ENCODE results near the gene CLDN5. TPM values are rescaled to one million over a fixed set of nuclear protein-coding genes. Genes with fewer than 3 reads are reported as not detected.

Gene CLDN5
- total RNA-seq, 1 experiment from 2014 or later, result not detected

GRCh38 chr22:19537941-19538488 is 13.8 kb upstream of the CLDN5 start:
- Mint-ChIP-seq H3K36me3 (ENCODE audit: insufficient read depth, unreplicated experiment) (no peaks in the 10 kb centered on the region), H3K4me1 (ENCODE audit: low read depth, unreplicated experiment) (no peaks in the 10 kb centered on the region), H3K27ac (ENCODE audit: unreplicated experiment) (no peak overlapping the region), H3K4me3 (ENCODE audit: unreplicated experiment) (no peak overlapping the region), H3K9me3 (ENCODE audit: unreplicated experiment) (no peaks in the 10 kb centered on the region), H3K27me3 (ENCODE audit: insufficient read depth, unreplicated experiment) (peaks cover 10% of the 10 kb centered on the region)
- Histone ChIP-seq H3K4me1 (no peaks in the 10 kb centered on the region), H3K36me3 (ENCODE audit: control insufficient read depth, insufficient read depth, low read length) (no peaks in the 10 kb centered on the region), H3K4me3 (ENCODE audit: low read depth, low read length) (no peak overlapping the region), H3K9me3 (no peaks in the 10 kb centered on the region), H3K27me3 (replicated peaks; ENCODE audit: control insufficient read depth, insufficient read depth, low read length) (no peaks in the 10 kb centered on the region)
- intact Hi-C loops (cut with micrococcal nuclease; ENCODE audit: unreplicated experiment), result no loop called here
- ChIA-PET CTCF (no interaction called here), POLR2A (no interaction called here)
- BruUV-seq (replicated peaks), result no TSS peak
- TF ChIP-seq CTCF (IDR thresholded peaks at IDR 0.05; ENCODE audit: insufficient read depth in 1 of 2, low read depth in 1 of 2, low read length in 1 of 2, severe bottlenecking in 1 of 2, unreplicated experiment in 1 of 2), result no peak
- no peak for DNase-seq

- no peaks in the 10 kb centered on the region for H3K4me1 ChIP-seq
- ChIA-PET POLR2A (interaction anchor here (0.6 kb wide), 1 partner anchor 67 kb away, joined by 3 read pairs; no protein-coding TSS in a partner anchor), CTCF (no interaction called here)
- intact Hi-C loops (cut with micrococcal nuclease; ENCODE audit: unreplicated experiment), result no loop called here
- no peaks in the 10 kb centered on the region for H3K27me3 ChIP-seq (replicated peaks; ENCODE audit: control insufficient read depth, insufficient read depth, low read length)
- H3K36me3 Mint-ChIP-seq (ENCODE audit: insufficient read depth, unreplicated experiment), result no peaks in the 10 kb centered on the region
- H3K4me1 Mint-ChIP-seq (ENCODE audit: low read depth, unreplicated experiment), result no peaks in the 10 kb centered on the region
- no peak for TF ChIP-seq CTCF (IDR thresholded peaks at IDR 0.05; ENCODE audit: insufficient read depth in 1 of 2, low read depth in 1 of 2, low read length in 1 of 2, severe bottlenecking in 1 of 2, unreplicated experiment in 1 of 2)
- no peaks in the 10 kb centered on the region for H3K9me3 ChIP-seq
- H3K4me3 Mint-ChIP-seq (ENCODE audit: unreplicated experiment), result no peak overlapping the region
- no peaks in the 10 kb centered on the region for H3K36me3 ChIP-seq (ENCODE audit: control insufficient read depth, insufficient read depth, low read length)
- H3K27ac Mint-ChIP-seq (ENCODE audit: unreplicated experiment), result no peak overlapping the region
- no peaks in the 10 kb centered on the region for H3K9me3 Mint-ChIP-seq (ENCODE audit: unreplicated experiment)
- DNase-seq, result no peak
- no peak overlapping the region for H3K4me3 ChIP-seq (ENCODE audit: low read depth, low read length)
- H3K27me3 Mint-ChIP-seq (ENCODE audit: insufficient read depth, unreplicated experiment), result peaks cover 15% of the 10 kb centered on the region
- no TSS peak for BruUV-seq (replicated peaks)
Measured at GRCh38 chr22:19536564-19536963, 12.4 kb upstream of the CLDN5 start.

GRCh38 chr22:19535001-19535400 is 10.8 kb upstream of the CLDN5 start:
- intact Hi-C loops (cut with micrococcal nuclease; ENCODE audit: unreplicated experiment), result no loop called here
- CTCF ChIA-PET, result no interaction called here
- POLR2A ChIA-PET, result no interaction called here

More at GRCh38 chr22:19535001-19535400, 10.8 kb upstream of the CLDN5 start:
- no peak for TF ChIP-seq CTCF (IDR thresholded peaks at IDR 0.05; ENCODE audit: insufficient read depth in 1 of 2, low read depth in 1 of 2, low read length in 1 of 2, severe bottlenecking in 1 of 2, unreplicated experiment in 1 of 2)
- H3K9me3 ChIP-seq, result no peaks in the 10 kb centered on the region
- no peak overlapping the region for H3K4me3 Mint-ChIP-seq (ENCODE audit: unreplicated experiment)
- no peaks in the 10 kb centered on the region for H3K36me3 Mint-ChIP-seq (ENCODE audit: insufficient read depth, unreplicated experiment)
- no peak overlapping the region for H3K4me3 ChIP-seq (ENCODE audit: low read depth, low read length)
- H3K27ac Mint-ChIP-seq (ENCODE audit: unreplicated experiment), result no peak overlapping the region
- no peaks in the 10 kb centered on the region for H3K36me3 ChIP-seq (ENCODE audit: control insufficient read depth, insufficient read depth, low read length)
- no peaks in the 10 kb centered on the region for H3K9me3 Mint-ChIP-seq (ENCODE audit: unreplicated experiment)
- BruUV-seq (replicated peaks), result no TSS peak
- no peaks in the 10 kb centered on the region for H3K27me3 ChIP-seq (replicated peaks; ENCODE audit: control insufficient read depth, insufficient read depth, low read length)
- no peaks in the 10 kb centered on the region for H3K4me1 ChIP-seq
- DNase-seq, result no peak
- H3K27me3 Mint-ChIP-seq (ENCODE audit: insufficient read depth, unreplicated experiment), result peaks cover 8% of the 10 kb centered on the region
- no peaks in the 10 kb centered on the region for H3K4me1 Mint-ChIP-seq (ENCODE audit: low read depth, unreplicated experiment)

All from Caco-2 (cell line).